K562 (cell line): ENCODE results near the gene KLHL28.

ENCODE experiments used
- CREB1 ChIP-seq, 2 experiments: sonication (generic) in 1 of 2; formaldehyde crosslinking in 1 of 2; IDR thresholded peaks; 2 replicates each; pipeline versions ENCODE4 v1.6.1 to v1.8.0; 2012 to 2022; ENCODE audit warnings: inconsistent platforms in 1 of 2, mild to moderate bottlenecking in 1 of 2, missing genetic modification reagents in 1 of 2, moderate library complexity in 1 of 2
- CTCF ChIP-seq, 3 experiments: IDR thresholded peaks in 2 of 3; conservative IDR thresholded peaks in 1 of 3; 2 replicates each; pipeline ENCODE4 v1.5.1; 2011 to 2012; ENCODE audit warnings: low read length in 3 of 3, mild to moderate bottlenecking in 3 of 3, control low read depth in 2 of 3, improper control_type of control experiment in 1 of 3, inconsistent platforms in 1 of 3, low read depth in 1 of 3, mixed read lengths in 1 of 3, moderate library complexity in 1 of 3; ENCODE audit not compliant: insufficient read depth in 2 of 3
- DACH1 ChIP-seq: fragments of 450-650 bp; IDR thresholded peaks from 2 replicates; pipeline ENCODE4 v1.6.1; 2018; ENCODE audit not compliant: partially characterized antibody
- DPF2 ChIP-seq: fragments of 450-650 bp; IDR thresholded peaks from 2 replicates; pipeline ENCODE4 v1.6.1; 2016
- FOXP4 ChIP-seq: sonication (generic); formaldehyde crosslinking; IDR thresholded peaks from 2 replicates; pipeline ENCODE4 v1.8.0; 2022; ENCODE audit warnings: mild to moderate bottlenecking, missing genetic modification reagents, borderline replicate concordance
- PCBP2 ChIP-seq: fragments of 200-400 bp; formaldehyde crosslinking; IDR thresholded peaks from 2 replicates; pipeline ENCODE4 v1.6.1; 2018; ENCODE audit warnings: low read length, low read depth, mild to moderate bottlenecking, moderate library complexity; ENCODE audit not compliant: poor library complexity, severe bottlenecking
- POLR2A ChIP-seq: fragments of 450-650 bp; conservative IDR thresholded peaks from 2 replicates; pipeline ENCODE4 v1.6.1; 2016
- RBM22 ChIP-seq: fragments of 200-400 bp; formaldehyde crosslinking; IDR thresholded peaks from 2 replicates; pipeline ENCODE4 v1.6.1; 2018; ENCODE audit warnings: low read length, low read depth; ENCODE audit not compliant: poor library complexity, severe bottlenecking
- ZBTB7A ChIP-seq: IDR thresholded peaks from 2 replicates; pipeline ENCODE4 v1.6.1; 2011; ENCODE audit warnings: low read depth, mild to moderate bottlenecking, low read length, moderate library complexity, borderline replicate concordance; ENCODE audit not compliant: control insufficient read depth
- ZC3H8 ChIP-seq: fragments of 450-650 bp; IDR thresholded peaks from 2 replicates; pipeline ENCODE4 v1.6.1; 2017
- ZNF274 ChIP-seq: IDR thresholded peaks from 2 replicates; pipeline ENCODE4 v1.6.1; 2011; ENCODE audit warnings: low read depth, mild to moderate bottlenecking, low read length, moderate library complexity, borderline replicate concordance
- ZNF584 ChIP-seq: fragments of 200-800 bp; sonication (Bioruptor generic); IDR thresholded peaks from 2 replicates; pipeline ENCODE4 v1.6.1; 2016; ENCODE audit warnings: low read depth, mild to moderate bottlenecking, missing genetic modification characterization, missing compliant biosample characterization
- TF ChIP-seq, protein P1 (sequence below): fragments of 450-650 bp; formaldehyde crosslinking; IDR thresholded peaks from 2 replicates; pipeline ENCODE4 v1.4.0; 2022; ENCODE audit warnings: missing genetic modification characterization
- TF ChIP-seq, protein P2 (sequence below): fragments of 450-650 bp; conservative IDR thresholded peaks from 2 replicates; pipeline ENCODE4 v1.6.1; 2016; ENCODE audit warnings: missing genetic modification characterization, low read depth, mild to moderate bottlenecking, missing compliant biosample characterization, moderate library complexity

- TF ChIP-seq CTCF (IDR thresholded peaks at IDR 0.05 in 2 of 3, conservative IDR thresholded peaks at IDR 0.05 in 1 of 3; ENCODE audit: insufficient read depth in 2 of 3, low read depth in 1 of 3, low read length in 3 of 3) (no peak), ZBTB7A (no peak), FOXP4 (CRISPR knock-in tag) (no peak), CREB1 (IDR thresholded peaks at IDR 0.05) (no peak), CREB1 (CRISPR knock-in tag; IDR thresholded peaks at IDR 0.05) (no peak), POLR2A (no peak), ZNF584 (CRISPR knock-in tag) (no peak), RBM22 (no peak), DPF2 (no peak), ZC3H8 (no peak), DACH1 (no peak), PCBP2 (no peak), ZNF274 (no peak)
- TF ChIP-seq, protein P1, sequence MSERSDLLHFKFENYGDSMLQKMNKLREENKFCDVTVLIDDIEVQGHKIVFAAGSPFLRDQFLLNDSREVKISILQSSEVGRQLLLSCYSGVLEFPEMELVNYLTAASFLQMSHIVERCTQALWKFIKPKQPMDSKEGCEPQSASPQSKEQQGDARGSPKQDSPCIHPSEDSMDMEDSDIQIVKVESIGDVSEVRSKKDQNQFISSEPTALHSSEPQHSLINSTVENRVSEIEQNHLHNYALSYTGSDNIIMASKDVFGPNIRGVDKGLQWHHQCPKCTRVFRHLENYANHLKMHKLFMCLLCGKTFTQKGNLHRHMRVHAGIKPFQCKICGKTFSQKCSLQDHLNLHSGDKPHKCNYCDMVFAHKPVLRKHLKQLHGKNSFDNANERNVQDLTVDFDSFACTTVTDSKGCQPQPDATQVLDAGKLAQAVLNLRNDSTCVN (CRISPR knock-in tag) = no peak
- TF ChIP-seq, protein P2, sequence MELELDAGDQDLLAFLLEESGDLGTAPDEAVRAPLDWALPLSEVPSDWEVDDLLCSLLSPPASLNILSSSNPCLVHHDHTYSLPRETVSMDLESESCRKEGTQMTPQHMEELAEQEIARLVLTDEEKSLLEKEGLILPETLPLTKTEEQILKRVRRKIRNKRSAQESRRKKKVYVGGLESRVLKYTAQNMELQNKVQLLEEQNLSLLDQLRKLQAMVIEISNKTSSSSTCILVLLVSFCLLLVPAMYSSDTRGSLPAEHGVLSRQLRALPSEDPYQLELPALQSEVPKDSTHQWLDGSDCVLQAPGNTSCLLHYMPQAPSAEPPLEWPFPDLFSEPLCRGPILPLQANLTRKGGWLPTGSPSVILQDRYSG = no peak
Measured at GRCh38 chr14:44887596-44887955, 74.2 kb downstream of the KLHL28 start.
